ENCODE measurements around the gene FBXO11. TPM values are rescaled to one million over a fixed set of nuclear protein-coding genes. Genes with fewer than 3 reads are reported as not detected.

The FBXO11 gene
- total RNA-seq (10 to 100 TPM; 85.6 to 87.3 TPM), polyA plus RNA-seq (10 to 100 TPM in 1 of 2 donors, 1 to 10 TPM in 1; 4.7 to 12.2 TPM)

- no peaks in the 10 kb centered on the region for H3K36me3 ChIP-seq (ENCODE audit: insufficient read depth, low read length)
- H3K9me3 Mint-ChIP-seq, result peaks cover 0 to 3% (median 0%) of the 10 kb centered on the region in 8 donors
- peak within 1 kb of the TSS; percentile 87 to 99 (median 97) for H3K27ac Mint-ChIP-seq
- CTCF ChIA-PET (ENCODE audit: partially characterized antibody), result interaction anchor here (0.6 to 2.1 kb wide), 18 partner anchors 8 to 539 kb away, joined by 3 to 10 read pairs (median 4); no protein-coding TSS in a partner anchor
- H3K27ac ChIP-seq (ENCODE audit: low read depth, low read length), result peak within 1 kb of the TSS; percentile 91
- peaks cover 0 to 15% of the 10 kb centered on the region in 2 donors for H3K36me3 Mint-ChIP-seq
- H3K27me3 ChIP-seq (ENCODE audit: insufficient read depth, low read length), result no peaks in the 10 kb centered on the region
- peaks cover 29 to 62% (median 41%) of the 10 kb centered on the region in 4 donors for H3K4me1 Mint-ChIP-seq
- peak; percentile 97 to 99 (median 98) for DNase-seq
- H3K4me3 ChIP-seq (ENCODE audit: low read length in 2 of 2), result peak within 1 kb of the TSS; percentile 63 to 76
- peaks cover 38% of the 10 kb centered on the region for H3K4me1 ChIP-seq (ENCODE audit: insufficient read depth, low read length)
- POLR2A ChIA-PET (ENCODE audit: partially characterized antibody), result interaction anchor here (0.7 to 2.9 kb wide), 20 partner anchors 7 to 1211 kb away, joined by 3 to 16 read pairs (median 4); partner anchors contain the start of gene MSH6
- H3K4me3 Mint-ChIP-seq, result peak within 1 kb of the TSS; percentile 78 to 94 (median 90)
- H3K27me3 Mint-ChIP-seq, result peaks cover 0 to 2% of the 10 kb centered on the region in 2 donors
- intact Hi-C loops (cut with micrococcal nuclease), result loop anchor here (1.0 to 10.0 kb wide), 9 partner anchors 18 to 992 kb away; partner anchors contain the start of genes MCFD2, MSH2 and MSH6
- no peaks in the 10 kb centered on the region for H3K9me3 ChIP-seq (ENCODE audit: control insufficient read depth in 1 of 2, low read length in 2 of 2)
These were observed at the start of gene FBXO11 for GRCh38 chr2:47906157-47907038. FBXO11 (minus strand) TSS chr2:47906498; CDS start chr2:47905720, 778 bp downstream.

GRCh38 chr2:47950340-47951301 is 44.3 kb upstream of the FBXO11 start:
- Mint-ChIP-seq H3K4me3 (no peak overlapping the region), H3K9me3 (no peaks in the 10 kb centered on the region), H3K27ac (peak overlapping the region in 1 of 7 donors; percentile 11), H3K4me1 (no peaks in the 10 kb centered on the region), H3K36me3 (peaks cover 0 to 3% of the 10 kb centered on the region in 2 donors), H3K27me3 (peaks cover 4 to 13% of the 10 kb centered on the region in 2 donors)
- intact Hi-C loops (cut with micrococcal nuclease), result no loop called here
- POLR2A ChIA-PET (ENCODE audit: partially characterized antibody), result no interaction called here
- no peak for DNase-seq
- H3K4me3 ChIP-seq (ENCODE audit: low read length in 2 of 2), result no peak overlapping the region
- peaks cover 3% of the 10 kb centered on the region for H3K27me3 ChIP-seq (ENCODE audit: insufficient read depth, low read length)
- H3K9me3 ChIP-seq (ENCODE audit: control insufficient read depth in 1 of 2, low read length in 2 of 2), result no peaks in the 10 kb centered on the region
- H3K27ac ChIP-seq (ENCODE audit: low read depth, low read length), result no peak overlapping the region
- no peaks in the 10 kb centered on the region for H3K4me1 ChIP-seq (ENCODE audit: insufficient read depth, low read length)
- CTCF ChIA-PET (ENCODE audit: partially characterized antibody), result no interaction called here
- H3K36me3 ChIP-seq (ENCODE audit: insufficient read depth, low read length), result no peaks in the 10 kb centered on the region

- ChIA-PET POLR2A (ENCODE audit: partially characterized antibody) (no interaction called here), CTCF (ENCODE audit: partially characterized antibody) (no interaction called here)
- Histone ChIP-seq H3K36me3 (ENCODE audit: insufficient read depth, low read length) (no peaks in the 10 kb centered on the region), H3K4me3 (ENCODE audit: low read length in 2 of 2) (no peak overlapping the region), H3K27me3 (ENCODE audit: insufficient read depth, low read length) (no peaks in the 10 kb centered on the region), H3K4me1 (ENCODE audit: insufficient read depth, low read length) (no peaks in the 10 kb centered on the region), H3K9me3 (ENCODE audit: control insufficient read depth in 1 of 2, low read length in 2 of 2) (no peaks in the 10 kb centered on the region), H3K27ac (ENCODE audit: low read depth, low read length) (no peak overlapping the region)
- Mint-ChIP-seq H3K36me3 (no peaks in the 10 kb centered on the region), H3K27me3 (peaks cover 6 to 8% of the 10 kb centered on the region in 2 donors), H3K4me1 (no peaks in the 10 kb centered on the region), H3K27ac (no peak overlapping the region), H3K4me3 (no peak overlapping the region), H3K9me3 (no peaks in the 10 kb centered on the region)
- intact Hi-C loops (cut with micrococcal nuclease), result no loop called here
- DNase-seq, result no peak
These were observed 40.3 kb upstream of the FBXO11 start for GRCh38 chr2:47946593-47946992.

- H3K27ac Mint-ChIP-seq, result no peak overlapping the region
- H3K36me3 Mint-ChIP-seq, result no peaks in the 10 kb centered on the region
- H3K27me3 Mint-ChIP-seq, result peaks cover 8% of the 10 kb centered on the region in 2 donors
- ChIA-PET POLR2A (ENCODE audit: partially characterized antibody) (no interaction called here), CTCF (ENCODE audit: partially characterized antibody) (no interaction called here)
- Histone ChIP-seq H3K27me3 (ENCODE audit: insufficient read depth, low read length) (no peaks in the 10 kb centered on the region), H3K27ac (ENCODE audit: low read depth, low read length) (no peak overlapping the region), H3K36me3 (ENCODE audit: insufficient read depth, low read length) (no peaks in the 10 kb centered on the region), H3K4me3 (ENCODE audit: low read length in 2 of 2) (no peak overlapping the region), H3K9me3 (ENCODE audit: control insufficient read depth in 1 of 2, low read length in 2 of 2) (no peaks in the 10 kb centered on the region), H3K4me1 (ENCODE audit: insufficient read depth, low read length) (no peaks in the 10 kb centered on the region)
- no peak for DNase-seq
- no peaks in the 10 kb centered on the region for H3K9me3 Mint-ChIP-seq
- no peaks in the 10 kb centered on the region for H3K4me1 Mint-ChIP-seq
- H3K4me3 Mint-ChIP-seq, result no peak overlapping the region
- intact Hi-C loops (cut with micrococcal nuclease), result no loop called here
These were observed 38.9 kb upstream of the FBXO11 start for GRCh38 chr2:47945046-47945781.

GRCh38 chr2:47941936-47942335 is 35.6 kb upstream of the FBXO11 start:
- Mint-ChIP-seq H3K4me1 (peaks cover 0 to 7% (median 2%) of the 10 kb centered on the region in 4 donors), H3K36me3 (no peaks in the 10 kb centered on the region), H3K9me3 (no peaks in the 10 kb centered on the region), H3K27me3 (peaks cover 11 to 17% of the 10 kb centered on the region in 2 donors), H3K4me3 (no peak overlapping the region), H3K27ac (no peak overlapping the region)
- POLR2A ChIA-PET (ENCODE audit: partially characterized antibody), result no interaction called here
- Histone ChIP-seq H3K36me3 (ENCODE audit: insufficient read depth, low read length) (no peaks in the 10 kb centered on the region), H3K27ac (ENCODE audit: low read depth, low read length) (no peak overlapping the region), H3K27me3 (ENCODE audit: insufficient read depth, low read length) (no peaks in the 10 kb centered on the region), H3K4me3 (ENCODE audit: low read length in 2 of 2) (no peak overlapping the region), H3K9me3 (ENCODE audit: control insufficient read depth in 1 of 2, low read length in 2 of 2) (no peaks in the 10 kb centered on the region), H3K4me1 (ENCODE audit: insufficient read depth, low read length) (no peaks in the 10 kb centered on the region)
- intact Hi-C loops (cut with micrococcal nuclease), result no loop called here
- CTCF ChIA-PET (ENCODE audit: partially characterized antibody), result no interaction called here
- no peak for DNase-seq

- DNase-seq, result no peak
- no peaks in the 10 kb centered on the region for H3K9me3 ChIP-seq (ENCODE audit: control insufficient read depth in 1 of 2, low read length in 2 of 2)
- ChIA-PET POLR2A (ENCODE audit: partially characterized antibody) (no interaction called here), CTCF (ENCODE audit: partially characterized antibody) (no interaction called here)
- H3K27ac ChIP-seq (ENCODE audit: low read depth, low read length), result no peak overlapping the region
- no peaks in the 10 kb centered on the region for H3K36me3 ChIP-seq (ENCODE audit: insufficient read depth, low read length)
- H3K4me3 ChIP-seq (ENCODE audit: low read length in 2 of 2), result no peak overlapping the region
- intact Hi-C loops (cut with micrococcal nuclease), result no loop called here
- Mint-ChIP-seq H3K27ac (no peak overlapping the region), H3K4me3 (no peak overlapping the region), H3K27me3 (peaks cover 6 to 16% of the 10 kb centered on the region in 2 donors), H3K4me1 (peaks cover 0 to 7% (median 2%) of the 10 kb centered on the region in 4 donors), H3K36me3 (no peaks in the 10 kb centered on the region), H3K9me3 (no peaks in the 10 kb centered on the region)
- no peaks in the 10 kb centered on the region for H3K27me3 ChIP-seq (ENCODE audit: insufficient read depth, low read length)
- H3K4me1 ChIP-seq (ENCODE audit: insufficient read depth, low read length), result no peaks in the 10 kb centered on the region
These were observed 31.4 kb upstream of the FBXO11 start for GRCh38 chr2:47937677-47938076.

Data from CD4-positive, alpha-beta memory T cell (primary cell).